Mucosa of rectum (tissue), 2 donors: ENCODE measurements around the gene NOS3.

Experiments used
- H3K27ac ChIP-seq, 2 donors: one replicate each; pipeline ENCODE4 v1.7.0; 2013; ENCODE audit warnings: inconsistent platforms in 2 of 2, low read depth in 2 of 2, low read length in 2 of 2
- H3K27me3 ChIP-seq, 2 donors: one replicate each; pipeline ENCODE4 v1.7.0; 2013; ENCODE audit warnings: low read length in 2 of 2; ENCODE audit not compliant: control insufficient read depth in 2 of 2, insufficient read depth in 2 of 2
- H3K36me3 ChIP-seq, 2 donors: one replicate each; pipeline ENCODE4 v1.7.0; 2013; ENCODE audit warnings: low read length in 2 of 2; ENCODE audit not compliant: control insufficient read depth in 2 of 2, insufficient read depth in 2 of 2
- H3K4me1 ChIP-seq, 2 donors: one replicate each; pipeline ENCODE4 v1.7.0; 2013; ENCODE audit warnings: low read length in 2 of 2, mild to moderate bottlenecking in 1 of 2; ENCODE audit not compliant: control insufficient read depth in 2 of 2, insufficient read depth in 2 of 2
- H3K4me3 ChIP-seq, 2 donors: one replicate each; pipeline ENCODE4 v1.7.0; 2013; ENCODE audit warnings: low read length in 2 of 2
- H3K9ac ChIP-seq, 2 donors: one replicate each; pipeline ENCODE4 v1.7.0; 2013; ENCODE audit warnings: low read length in 2 of 2, low read depth in 1 of 2, mild to moderate bottlenecking in 1 of 2
- H3K9me3 ChIP-seq, 2 donors: one replicate each; pipeline ENCODE4 v1.7.0; 2013; ENCODE audit warnings: low read length in 2 of 2; ENCODE audit not compliant: control insufficient read depth in 2 of 2
- donor health status: healthy.
- donor health status: Normal muscosa, but diverticular disease.

Gene NOS3

GRCh38 chr7:150958597-150958996, 32.2 kb upstream of the NOS3 start:
- Histone ChIP-seq H3K36me3 (no peaks in the 10 kb centered on the region), H3K4me3 (no peak overlapping the region), H3K27me3 (no peaks in the 10 kb centered on the region), H3K9me3 (no peaks in the 10 kb centered on the region), H3K9ac (no peak overlapping the region), H3K4me1 (peaks cover 3 to 7% of the 10 kb centered on the region in 2 donors), H3K27ac (no peak overlapping the region)

- no peaks in the 10 kb centered on the region for H3K9me3 ChIP-seq
- H3K27ac ChIP-seq: no peak overlapping the region
- H3K9ac ChIP-seq: no peak overlapping the region
- H3K4me1 ChIP-seq: peaks cover 3 to 7% of the 10 kb centered on the region in 2 donors
- H3K27me3 ChIP-seq: no peaks in the 10 kb centered on the region
- H3K36me3 ChIP-seq: no peaks in the 10 kb centered on the region
- no peak overlapping the region for H3K4me3 ChIP-seq
Measured at GRCh38 chr7:150959081-150959480, 31.7 kb upstream of the NOS3 start.

- no peaks in the 10 kb centered on the region for H3K36me3 ChIP-seq
- H3K27ac ChIP-seq: no peak overlapping the region
- H3K27me3 ChIP-seq: no peaks in the 10 kb centered on the region
- no peak overlapping the region for H3K4me3 ChIP-seq
- H3K4me1 ChIP-seq: peaks cover 3% of the 10 kb centered on the region in 2 donors
- H3K9me3 ChIP-seq: no peaks in the 10 kb centered on the region
- H3K9ac ChIP-seq: no peak overlapping the region
Measured at GRCh38 chr7:150959739-150960734, 30.8 kb upstream of the NOS3 start.

GRCh38 chr7:150961510-150962289, 29.1 kb upstream of the NOS3 start:
- Histone ChIP-seq H3K4me1 (no peaks in the 10 kb centered on the region), H3K36me3 (no peaks in the 10 kb centered on the region), H3K9me3 (no peaks in the 10 kb centered on the region), H3K27me3 (no peaks in the 10 kb centered on the region), H3K4me3 (no peak overlapping the region), H3K27ac (peak overlapping the region; percentile 26 to 52), H3K9ac (no peak overlapping the region)

GRCh38 chr7:150962290-150962552, 28.6 kb upstream of the NOS3 start:
- H3K4me1 ChIP-seq: no peaks in the 10 kb centered on the region
- no peaks in the 10 kb centered on the region for H3K27me3 ChIP-seq
- no peaks in the 10 kb centered on the region for H3K36me3 ChIP-seq
- H3K4me3 ChIP-seq: no peak overlapping the region
- peak overlapping the region; percentile 26 to 52 for H3K27ac ChIP-seq
- no peaks in the 10 kb centered on the region for H3K9me3 ChIP-seq
- H3K9ac ChIP-seq: no peak overlapping the region

- Histone ChIP-seq H3K4me3 (no peak overlapping the region), H3K27me3 (no peaks in the 10 kb centered on the region), H3K4me1 (no peaks in the 10 kb centered on the region), H3K36me3 (no peaks in the 10 kb centered on the region), H3K9me3 (no peaks in the 10 kb centered on the region), H3K27ac (peak overlapping the region; percentile 26 to 52), H3K9ac (no peak overlapping the region)
Measured at GRCh38 chr7:150962553-150963399, 28.0 kb upstream of the NOS3 start.

GRCh38 chr7:150963707-150964559, 26.9 kb upstream of the NOS3 start:
- Histone ChIP-seq H3K9ac (no peak overlapping the region), H3K36me3 (no peaks in the 10 kb centered on the region), H3K27me3 (no peaks in the 10 kb centered on the region), H3K4me1 (no peaks in the 10 kb centered on the region), H3K9me3 (no peaks in the 10 kb centered on the region), H3K4me3 (no peak overlapping the region), H3K27ac (peak overlapping the region in 1 of 2 donors; percentile 9)

GRCh38 chr7:150964593-150965111, 26.2 kb upstream of the NOS3 start:
- Histone ChIP-seq H3K27me3 (no peaks in the 10 kb centered on the region), H3K27ac (no peak overlapping the region), H3K36me3 (no peaks in the 10 kb centered on the region), H3K4me3 (no peak overlapping the region), H3K4me1 (no peaks in the 10 kb centered on the region), H3K9ac (no peak overlapping the region), H3K9me3 (no peaks in the 10 kb centered on the region)

GRCh38 chr7:150965273-150965830, 25.5 kb upstream of the NOS3 start:
- H3K4me1 ChIP-seq: no peaks in the 10 kb centered on the region
- H3K9me3 ChIP-seq: no peaks in the 10 kb centered on the region
- H3K27ac ChIP-seq: peak overlapping the region in 1 of 2 donors; percentile 16
- H3K4me3 ChIP-seq: no peak overlapping the region
- H3K9ac ChIP-seq: no peak overlapping the region
- H3K36me3 ChIP-seq: no peaks in the 10 kb centered on the region
- H3K27me3 ChIP-seq: no peaks in the 10 kb centered on the region
